ENCODE measurements around the gene SUN3.
"Not testable (repeated sequence)": the region's sequence is repeated elsewhere in the genome, so short reads cannot be mapped to it uniquely, and the experiment has no call there.

SUN3 gene

GRCh38 chr7:48025624-48026023 lies 3.3 kb downstream of the SUN3 start:
- DNase-seq, result no peak

- DNase-seq, result no peak
These were observed 11.2 kb downstream of the SUN3 start for GRCh38 chr7:48017674-48018073.

GRCh38 chr7:48016641-48017040 lies 12.3 kb downstream of the SUN3 start:
- DNase-seq, result no peak

GRCh38 chr7:48011951-48012350 lies 17.0 kb downstream of the SUN3 start:
- no peak for DNase-seq

- no peak for DNase-seq
These were observed 17.6 kb downstream of the SUN3 start for GRCh38 chr7:48011323-48011722.

GRCh38 chr7:48009954-48010353 lies 19.0 kb downstream of the SUN3 start:
- no peak for DNase-seq

GRCh38 chr7:48009257-48009656 lies 19.6 kb downstream of the SUN3 start:
- no peak for DNase-seq

GRCh38 chr7:48006866-48007265 lies 22.0 kb downstream of the SUN3 start:
- no peak for DNase-seq

- no peak for DNase-seq
These were observed 24.3 kb downstream of the SUN3 start for GRCh38 chr7:48004638-48005037.

GRCh38 chr7:48004032-48004431 lies 24.9 kb downstream of the SUN3 start:
- peak; percentile 96 for DNase-seq

GRCh38 chr7:48000164-48000563 lies 28.7 kb downstream of the SUN3 start:
- DNase-seq, result not testable (repeated sequence)

- no peak for DNase-seq
These were observed 29.5 kb downstream of the SUN3 start for GRCh38 chr7:47999413-47999812.

- no peak for DNase-seq
These were observed 36.5 kb downstream of the SUN3 start for GRCh38 chr7:47992446-47992845.

GRCh38 chr7:47991741-47992311 lies 37.1 kb downstream of the SUN3 start:
- no peak for DNase-seq

- no peak for DNase-seq
These were observed 37.6 kb downstream of the SUN3 start for GRCh38 chr7:47991270-47991669.

GRCh38 chr7:47990592-47990991 lies 38.3 kb downstream of the SUN3 start:
- no peak for DNase-seq

GRCh38 chr7:47989607-47990400 lies 39.1 kb downstream of the SUN3 start:
- peak; percentile 23 for DNase-seq

GRCh38 chr7:47988496-47989386 lies 40.2 kb downstream of the SUN3 start:
- DNase-seq, result no peak

- peak; percentile 54 for DNase-seq
These were observed 46.3 kb downstream of the SUN3 start for GRCh38 chr7:47982610-47983009.

- not testable (repeated sequence) for DNase-seq
These were observed 48.3 kb downstream of the SUN3 start for GRCh38 chr7:47980648-47981047.

- DNase-seq, result no peak
These were observed 49.1 kb downstream of the SUN3 start for GRCh38 chr7:47979832-47980181.

- peak; percentile 98 for DNase-seq
These were observed 49.6 kb downstream of the SUN3 start, which contains the start of gene HUS1 for GRCh38 chr7:47979145-47979831. Gene HUS1 (minus strand): TSS chr7:47979615. CDS start chr7:47979519, 96 bp downstream.

GRCh38 chr7:47978790-47979144 lies 50.1 kb downstream of the SUN3 start:
- DNase-seq, result no peak

Measured in NCI-H2171 treated with DMSO at 0.1 percent for 48 hours (cell line).